GM21526 (cell line): ENCODE data around the gene CYTH3.
"Not testable (repeated sequence)": the region's sequence is repeated elsewhere in the genome, so short reads cannot be mapped to it uniquely, and the experiment has no call there.

ENCODE experiments used
- ATAC-seq: cut with Tn5 transposase; IDR thresholded peaks from one replicate; pipeline ENCODE4 v1.9.1; 2021; ENCODE audit warnings: moderate library complexity; ENCODE audit not compliant: unreplicated experiment, low FRiP score

The CYTH3 gene, protein sequence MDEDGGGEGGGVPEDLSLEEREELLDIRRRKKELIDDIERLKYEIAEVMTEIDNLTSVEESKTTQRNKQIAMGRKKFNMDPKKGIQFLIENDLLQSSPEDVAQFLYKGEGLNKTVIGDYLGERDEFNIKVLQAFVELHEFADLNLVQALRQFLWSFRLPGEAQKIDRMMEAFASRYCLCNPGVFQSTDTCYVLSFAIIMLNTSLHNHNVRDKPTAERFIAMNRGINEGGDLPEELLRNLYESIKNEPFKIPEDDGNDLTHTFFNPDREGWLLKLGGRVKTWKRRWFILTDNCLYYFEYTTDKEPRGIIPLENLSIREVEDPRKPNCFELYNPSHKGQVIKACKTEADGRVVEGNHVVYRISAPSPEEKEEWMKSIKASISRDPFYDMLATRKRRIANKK

GRCh38 chr7:6272481-6273323, at the start of gene CYTH3:
Gene CYTH3, minus strand, starts transcription at chr7:6272624. Its CDS starts 117 bp downstream, at chr7:6272507.
- peak; percentile 82 for ATAC-seq

DNA sequence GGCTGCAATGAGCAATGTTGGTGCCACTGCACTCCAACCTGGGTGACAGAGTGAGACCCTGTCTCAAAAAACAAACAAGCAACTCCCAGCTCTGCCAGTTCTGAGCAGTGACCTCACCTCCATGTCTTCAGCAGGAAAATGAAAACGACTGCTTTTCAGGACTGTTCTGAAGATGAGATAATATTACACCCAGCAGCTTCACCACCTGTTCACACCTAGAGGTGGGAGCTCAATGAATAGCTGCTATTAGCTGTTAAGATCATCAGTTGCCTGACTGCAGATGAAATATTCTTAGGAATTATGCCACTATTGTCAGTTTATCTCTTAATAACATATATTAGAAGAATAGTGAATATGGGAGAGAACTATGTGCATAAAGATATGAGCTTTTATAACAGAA, 48.4 kb upstream of the CYTH3 start:
- ATAC-seq, result no peak

DNA sequence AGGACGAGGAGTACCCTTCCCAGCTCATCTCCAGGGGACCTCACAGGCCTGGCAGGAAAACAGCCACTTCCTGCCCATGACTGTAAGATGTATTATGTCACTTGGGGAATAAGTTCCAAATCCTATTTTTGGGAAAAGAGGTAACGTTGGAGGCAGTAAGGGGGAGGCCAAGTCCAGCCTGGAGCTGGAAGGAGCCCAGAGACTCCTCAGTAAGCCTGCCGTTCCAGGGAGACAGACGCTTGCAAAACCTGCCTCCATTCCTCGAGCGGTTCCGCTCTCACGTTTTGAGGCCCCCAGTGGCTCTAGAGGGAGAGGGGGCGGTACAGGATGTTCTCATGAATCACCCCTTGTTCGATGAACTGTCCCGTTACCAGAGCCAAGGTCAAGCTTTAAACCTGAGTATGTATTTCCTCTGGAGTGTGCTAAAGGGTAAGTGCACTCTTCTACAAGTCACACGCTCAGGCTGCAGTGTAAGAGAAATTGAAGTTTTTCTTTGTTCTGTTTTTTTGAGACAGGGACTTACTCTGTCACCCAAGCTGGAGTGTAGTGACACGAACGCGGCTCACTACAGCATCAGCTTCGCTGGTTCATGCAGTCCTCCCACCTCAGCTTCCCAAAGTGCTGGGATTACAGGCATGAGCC, 45.5 kb upstream of the CYTH3 start:
- ATAC-seq, result no peak

DNA sequence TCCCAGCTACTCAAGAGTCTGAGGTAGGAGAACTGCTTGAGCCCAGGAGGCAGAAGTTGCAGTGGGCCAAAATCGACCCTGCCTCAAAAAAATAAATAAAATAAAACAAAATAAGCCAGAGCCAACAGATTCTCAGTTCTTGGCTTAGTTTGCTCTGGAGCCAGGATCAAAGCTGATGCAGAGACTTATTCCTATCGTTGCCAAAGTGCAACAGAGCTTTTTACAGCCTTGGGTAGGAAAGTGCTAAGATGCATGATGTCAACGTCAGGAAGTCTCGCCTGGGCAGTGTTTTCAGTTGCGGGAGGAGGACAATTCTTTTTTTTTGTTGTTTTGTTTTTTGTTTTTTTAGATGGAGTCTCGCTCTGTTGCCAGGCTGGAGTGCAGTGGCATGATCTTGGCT, 43.8 kb upstream of the CYTH3 start:
- no peak for ATAC-seq

GRCh38 chr7:6315746-6316145, 43.3 kb upstream of the CYTH3 start:
- no peak for ATAC-seq

DNA sequence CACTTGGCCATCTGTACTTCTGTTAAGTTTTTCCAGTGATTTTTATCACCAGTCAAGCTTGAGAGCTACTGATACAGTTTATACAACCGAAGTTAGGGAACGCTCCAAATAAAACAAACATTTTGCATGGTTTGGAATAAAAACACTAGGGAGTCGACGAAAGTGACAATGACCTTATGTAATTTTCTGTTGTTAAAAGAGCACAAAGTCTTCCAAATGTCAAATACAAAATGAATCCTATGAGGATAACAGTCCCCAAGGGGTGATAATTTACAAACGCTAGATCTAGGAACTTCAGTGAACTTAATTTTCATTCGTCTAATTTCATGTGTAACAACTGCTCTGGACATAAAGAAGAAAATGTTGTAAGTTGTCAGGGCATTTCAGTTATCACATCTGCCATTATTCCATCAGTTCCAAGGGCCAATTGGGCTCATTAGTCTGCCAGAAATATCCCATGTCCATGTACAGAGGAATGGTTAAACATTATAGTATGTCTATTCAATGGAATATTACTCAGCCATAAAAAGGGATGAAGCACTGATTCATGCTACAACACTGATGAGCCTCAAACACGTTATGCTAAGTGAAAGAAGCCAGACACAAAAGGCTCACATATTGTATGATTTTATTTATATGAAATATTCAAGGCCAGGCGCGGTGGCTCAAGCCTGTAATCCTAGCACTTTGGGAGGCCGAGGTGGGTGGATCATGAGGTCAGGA, 38.0 kb upstream of the CYTH3 start:
- no peak for ATAC-seq

- ATAC-seq, result no peak
Observed at GRCh38 chr7:6307762-6308161, 35.3 kb upstream of the CYTH3 start.

DNA sequence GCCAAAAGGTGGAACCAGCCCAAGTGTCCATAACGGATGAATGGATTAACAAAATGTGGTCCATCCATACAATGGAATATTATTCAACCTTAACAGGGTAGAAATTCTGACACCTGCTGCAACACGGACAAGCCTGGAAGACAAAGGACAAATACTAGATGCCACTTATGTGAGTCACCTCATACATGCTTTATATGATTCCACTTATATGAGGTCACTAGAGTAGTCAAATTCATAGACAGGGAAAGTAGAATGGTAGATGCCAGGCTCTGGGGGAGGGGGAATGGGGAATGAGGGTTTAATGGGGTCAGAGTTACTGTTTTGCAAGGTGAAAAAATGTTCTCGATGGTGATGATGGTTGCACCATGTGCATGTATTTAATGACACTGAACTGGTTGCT, 34.0 kb upstream of the CYTH3 start:
- ATAC-seq, result no peak

GRCh38 chr7:6305330-6305729, 32.9 kb upstream of the CYTH3 start:
- no peak for ATAC-seq

DNA sequence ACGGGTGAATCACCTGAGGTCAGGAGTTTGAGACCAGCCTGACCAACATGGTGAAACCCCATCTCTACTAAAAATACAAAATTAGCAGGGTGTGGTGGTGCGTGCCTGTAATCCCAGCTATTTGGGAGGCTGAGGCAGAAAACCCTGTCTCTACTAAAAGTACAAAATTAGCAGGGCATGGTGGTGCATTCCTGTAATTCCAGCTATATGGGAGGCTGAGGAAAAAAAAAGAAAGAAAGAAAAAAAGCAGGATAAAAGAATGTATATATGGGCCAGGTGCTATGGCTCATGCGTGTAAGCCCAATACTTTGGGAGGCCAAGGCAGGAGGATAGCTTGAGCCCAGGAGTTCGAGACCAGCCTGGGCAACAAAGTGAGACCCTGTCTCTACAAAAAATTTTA, 29.0 kb upstream of the CYTH3 start:
- ATAC-seq, result not testable (repeated sequence)

- ATAC-seq, result no peak
Observed at GRCh38 chr7:6299774-6300173, 27.4 kb upstream of the CYTH3 start.

DNA sequence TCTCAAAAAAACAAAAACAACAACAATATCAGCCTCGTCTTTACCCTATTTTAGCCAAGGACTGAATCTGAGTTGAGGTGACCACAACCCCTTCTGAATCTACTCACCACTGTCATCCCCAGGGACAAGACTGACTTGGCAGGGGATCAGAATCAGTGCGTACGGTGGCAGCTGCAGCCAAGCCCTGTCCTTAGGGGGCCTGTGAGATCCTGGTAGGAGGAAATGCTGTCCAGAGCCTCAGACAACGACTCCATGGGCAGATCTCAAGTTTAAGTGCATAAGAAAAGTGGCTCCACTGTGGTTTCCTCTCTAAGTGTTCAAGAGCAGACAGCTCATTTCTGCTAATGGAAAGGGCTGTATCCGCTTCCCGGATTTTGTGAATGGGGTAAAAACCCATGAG, 22.4 kb upstream of the CYTH3 start:
- no peak for ATAC-seq

- no peak for ATAC-seq
Observed at GRCh38 chr7:6293202-6293601, 20.8 kb upstream of the CYTH3 start.

DNA sequence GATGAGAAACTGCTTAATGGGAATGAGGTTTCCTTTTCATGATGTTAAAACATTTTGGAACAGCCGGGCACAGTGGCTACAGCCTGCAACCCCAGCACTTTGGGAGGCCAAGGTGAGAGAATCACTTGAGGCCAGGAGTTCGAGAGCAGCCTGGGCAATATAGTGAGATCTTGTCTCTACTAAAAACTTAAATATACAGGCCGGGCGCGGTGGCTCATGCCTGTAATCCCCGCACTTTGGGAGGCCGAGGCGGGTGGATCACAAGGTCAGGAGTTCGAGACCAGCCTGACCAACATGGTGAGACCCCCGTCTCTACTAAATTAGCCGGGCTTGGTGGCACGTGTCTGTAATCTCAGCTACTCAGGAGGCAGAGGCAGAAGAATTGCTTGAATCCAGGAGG, 19.5 kb upstream of the CYTH3 start:
- not testable (repeated sequence) for ATAC-seq

- ATAC-seq, result no peak
Observed at GRCh38 chr7:6291531-6291930, 19.1 kb upstream of the CYTH3 start.

DNA sequence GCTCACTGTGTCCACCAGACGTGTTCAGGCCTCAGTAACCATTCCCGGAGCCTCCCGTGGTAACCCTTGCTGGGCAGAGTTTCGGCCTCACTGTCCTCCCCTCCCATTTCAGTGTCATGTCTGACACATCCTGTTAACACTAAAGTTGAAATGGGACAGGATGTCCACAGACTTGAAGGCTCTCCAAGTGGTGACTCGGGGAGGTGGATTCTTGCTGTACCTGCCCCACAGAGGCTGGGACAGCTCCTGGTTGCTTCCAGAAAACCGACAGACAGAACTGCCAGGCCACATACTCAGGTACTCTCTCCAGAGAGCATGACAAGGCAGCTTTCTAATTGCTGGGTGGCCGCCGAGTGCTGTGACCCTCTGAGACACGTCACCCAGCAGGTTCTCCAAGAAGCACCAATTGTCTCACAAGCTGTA, 17.9 kb upstream of the CYTH3 start:
- ATAC-seq, result no peak

DNA sequence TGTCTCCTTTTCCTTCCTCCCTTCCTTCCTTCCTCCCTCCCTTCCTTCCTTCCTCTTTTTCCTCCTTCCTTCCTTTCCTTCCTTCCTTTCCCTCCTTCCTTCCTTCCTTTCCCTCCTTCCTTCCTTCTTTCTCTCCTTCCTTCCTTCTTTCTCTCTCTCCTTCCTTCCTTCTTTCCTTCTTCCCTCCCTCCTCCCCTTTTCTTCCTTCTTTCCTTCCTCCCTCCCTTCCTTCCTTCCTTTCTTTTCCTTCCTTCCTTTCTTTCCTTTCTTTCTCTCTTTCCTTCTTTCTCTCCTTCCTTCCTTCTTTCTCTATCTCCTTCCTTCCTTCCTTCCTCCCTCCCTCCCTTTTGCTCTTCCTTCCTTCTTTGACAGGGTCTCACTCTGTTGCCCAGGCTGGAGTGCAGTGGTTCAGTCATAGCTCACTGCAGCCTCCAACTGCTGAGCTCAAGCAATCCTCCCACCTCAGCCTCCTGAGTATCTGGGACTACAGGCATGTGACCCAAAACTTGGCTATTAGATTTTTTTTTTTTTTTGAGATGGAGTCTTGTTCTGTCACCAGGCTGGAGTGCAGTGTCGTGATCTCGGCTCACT, 15.9 kb upstream of the CYTH3 start:
- ATAC-seq, result no peak

DNA sequence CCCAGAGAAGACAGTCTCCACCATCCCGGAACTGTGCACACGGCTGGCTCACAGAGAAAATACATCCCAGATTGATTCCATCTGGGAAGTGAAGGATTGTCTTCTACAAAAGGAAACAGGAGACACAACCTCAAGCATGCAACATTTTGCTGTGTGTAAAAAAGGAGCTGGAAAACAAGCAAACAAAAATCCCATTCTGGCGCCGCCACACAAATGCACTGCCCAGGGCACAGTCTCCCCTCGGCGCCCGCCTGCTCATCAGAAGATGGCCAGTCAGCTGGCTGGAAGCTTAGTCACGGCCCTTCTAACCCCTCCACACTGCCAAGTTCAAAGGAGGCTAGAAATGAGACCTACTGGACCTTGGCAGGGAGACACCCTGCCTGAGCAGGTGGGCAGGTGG, 14.1 kb upstream of the CYTH3 start:
- ATAC-seq, result no peak

- no peak for ATAC-seq
Observed at GRCh38 chr7:6284461-6285360, 12.3 kb upstream of the CYTH3 start.
